HG02798 (cell line): Measurements from ENCODE around the gene CNOT2.

ENCODE experiments used
- ATAC-seq: cut with Tn5 transposase; IDR thresholded peaks from one replicate; pipeline ENCODE4 v1.9.1; 2021; ENCODE audit warnings: mild to moderate bottlenecking; ENCODE audit not compliant: unreplicated experiment, poor library complexity

The CNOT2 gene, protein sequence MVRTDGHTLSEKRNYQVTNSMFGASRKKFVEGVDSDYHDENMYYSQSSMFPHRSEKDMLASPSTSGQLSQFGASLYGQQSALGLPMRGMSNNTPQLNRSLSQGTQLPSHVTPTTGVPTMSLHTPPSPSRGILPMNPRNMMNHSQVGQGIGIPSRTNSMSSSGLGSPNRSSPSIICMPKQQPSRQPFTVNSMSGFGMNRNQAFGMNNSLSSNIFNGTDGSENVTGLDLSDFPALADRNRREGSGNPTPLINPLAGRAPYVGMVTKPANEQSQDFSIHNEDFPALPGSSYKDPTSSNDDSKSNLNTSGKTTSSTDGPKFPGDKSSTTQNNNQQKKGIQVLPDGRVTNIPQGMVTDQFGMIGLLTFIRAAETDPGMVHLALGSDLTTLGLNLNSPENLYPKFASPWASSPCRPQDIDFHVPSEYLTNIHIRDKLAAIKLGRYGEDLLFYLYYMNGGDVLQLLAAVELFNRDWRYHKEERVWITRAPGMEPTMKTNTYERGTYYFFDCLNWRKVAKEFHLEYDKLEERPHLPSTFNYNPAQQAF

DNA sequence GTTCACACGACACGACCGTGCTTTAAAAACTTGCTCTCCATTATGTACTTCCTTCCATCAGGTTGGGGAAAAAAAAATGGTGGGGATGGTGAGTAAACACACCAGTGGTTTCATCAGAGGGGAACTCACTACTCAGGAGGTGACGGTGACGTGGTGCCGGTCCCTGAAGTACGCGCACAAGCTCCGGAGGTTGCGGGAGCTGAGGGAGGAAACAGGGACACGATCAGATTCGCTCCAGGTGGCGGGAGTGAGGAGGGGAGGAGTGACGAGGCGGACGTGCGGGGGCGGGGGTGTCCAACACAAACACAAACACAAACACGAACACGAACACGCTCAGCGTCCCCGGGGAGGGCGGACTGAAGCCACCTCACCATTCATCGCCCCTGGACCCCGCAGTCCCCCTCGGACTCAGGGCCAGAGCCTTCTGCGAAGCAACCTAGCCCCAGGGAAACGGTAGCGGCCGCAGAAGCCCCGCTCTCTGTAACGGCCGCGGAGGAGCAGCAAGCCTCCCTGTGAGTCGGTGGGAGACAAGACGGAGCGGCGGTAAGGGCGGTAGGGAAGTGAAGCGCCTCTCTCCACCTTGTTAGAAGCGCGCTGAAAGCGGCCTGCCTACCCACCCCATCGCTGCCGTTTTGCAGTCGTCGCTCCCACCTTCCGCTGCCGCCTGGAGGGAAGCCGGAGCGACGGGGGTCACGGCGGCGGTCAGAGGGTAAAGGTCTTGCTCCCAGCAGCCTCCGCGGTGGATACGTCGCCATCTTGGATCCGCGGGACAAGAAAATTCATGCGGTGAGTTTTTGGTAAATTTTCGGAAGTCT is at the start of gene CNOT2:
Gene CNOT2 (plus strand): TSS at position 739 of the 815 bp plus-strand sequence. CDS start 34,794 bp downstream, outside the sequence.
- ATAC-seq: peak; percentile 81

DNA sequence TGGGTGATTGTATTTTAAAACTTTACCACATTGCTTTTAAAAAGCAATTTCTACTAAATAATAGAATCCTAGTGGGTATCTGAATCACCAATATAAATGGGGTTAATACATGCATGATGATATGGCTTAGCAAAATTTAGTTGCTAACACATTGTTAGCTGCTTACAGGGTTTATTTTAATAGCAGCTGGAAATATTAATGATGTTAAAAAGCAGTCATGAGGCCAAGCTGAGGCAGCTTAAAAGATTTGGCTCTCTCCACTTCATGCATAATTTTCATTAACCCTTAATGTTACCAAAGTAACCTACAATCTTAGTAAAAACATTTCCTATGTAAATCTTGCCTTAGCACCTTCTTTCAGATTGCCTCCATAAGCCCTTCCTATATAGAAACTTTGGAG is 49.2 kb upstream of the CNOT2 start:
- no peak for ATAC-seq

DNA sequence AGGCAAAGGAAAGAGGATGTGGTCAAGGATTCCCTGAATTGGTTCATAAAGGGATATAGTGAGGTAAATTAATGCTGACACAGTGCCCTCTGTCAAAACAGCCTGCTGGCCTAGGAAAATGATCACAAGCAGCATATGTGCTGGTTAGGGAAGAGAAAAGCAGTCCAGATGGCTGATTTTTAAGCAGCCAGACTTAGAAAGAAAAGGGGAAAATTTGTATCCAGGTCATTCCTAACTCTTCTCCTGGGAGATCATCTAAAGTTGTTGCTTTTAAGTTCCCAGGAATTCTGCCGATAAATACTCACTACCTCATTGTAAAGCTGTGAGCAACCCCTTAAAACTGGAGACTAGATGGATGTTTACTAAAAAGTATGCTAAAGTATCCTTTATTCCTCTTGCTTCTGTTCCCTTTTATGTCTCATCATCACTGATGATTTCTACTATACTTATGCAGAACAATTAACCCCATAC is 46.4 kb upstream of the CNOT2 start:
- no peak for ATAC-seq

DNA sequence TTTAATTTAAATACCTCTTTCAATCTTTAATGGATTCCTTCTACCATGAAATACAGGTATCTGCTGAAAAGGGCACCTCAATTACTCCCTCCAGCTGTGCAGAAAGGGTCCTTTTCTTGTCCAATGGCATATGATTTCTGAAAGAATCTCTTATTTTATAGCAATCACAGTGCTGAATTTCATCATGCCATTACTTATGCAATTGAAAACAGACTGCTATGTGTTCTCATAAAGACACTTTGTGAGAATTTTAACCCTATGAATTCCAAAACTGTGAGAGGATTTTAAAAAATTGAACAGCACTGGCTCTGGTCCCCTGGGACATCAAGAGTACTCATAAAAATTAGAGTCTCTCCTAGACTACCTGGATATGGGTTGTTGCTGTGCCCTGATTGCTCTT is 45.9 kb upstream of the CNOT2 start:
- ATAC-seq: no peak

DNA sequence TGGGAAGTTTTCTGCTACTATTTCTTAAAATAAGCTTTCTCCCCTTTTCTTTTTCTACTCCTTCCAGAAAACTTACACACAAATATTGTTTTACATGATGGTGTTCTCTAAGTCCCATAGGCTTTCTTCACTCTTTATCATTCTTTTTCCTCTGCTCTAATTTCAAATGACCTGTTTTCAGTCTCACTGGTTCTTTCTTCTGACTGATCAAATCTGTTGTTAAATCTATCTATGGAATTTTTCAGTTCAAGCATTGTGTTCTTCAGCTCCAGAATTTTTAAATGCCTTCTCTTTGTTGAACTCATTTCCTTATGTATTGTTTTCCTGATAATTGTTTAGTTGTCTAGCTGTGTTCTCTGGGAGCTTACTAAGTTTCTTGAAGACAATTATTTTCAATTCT is 29.5 kb upstream of the CNOT2 start:
- no peak for ATAC-seq

DNA sequence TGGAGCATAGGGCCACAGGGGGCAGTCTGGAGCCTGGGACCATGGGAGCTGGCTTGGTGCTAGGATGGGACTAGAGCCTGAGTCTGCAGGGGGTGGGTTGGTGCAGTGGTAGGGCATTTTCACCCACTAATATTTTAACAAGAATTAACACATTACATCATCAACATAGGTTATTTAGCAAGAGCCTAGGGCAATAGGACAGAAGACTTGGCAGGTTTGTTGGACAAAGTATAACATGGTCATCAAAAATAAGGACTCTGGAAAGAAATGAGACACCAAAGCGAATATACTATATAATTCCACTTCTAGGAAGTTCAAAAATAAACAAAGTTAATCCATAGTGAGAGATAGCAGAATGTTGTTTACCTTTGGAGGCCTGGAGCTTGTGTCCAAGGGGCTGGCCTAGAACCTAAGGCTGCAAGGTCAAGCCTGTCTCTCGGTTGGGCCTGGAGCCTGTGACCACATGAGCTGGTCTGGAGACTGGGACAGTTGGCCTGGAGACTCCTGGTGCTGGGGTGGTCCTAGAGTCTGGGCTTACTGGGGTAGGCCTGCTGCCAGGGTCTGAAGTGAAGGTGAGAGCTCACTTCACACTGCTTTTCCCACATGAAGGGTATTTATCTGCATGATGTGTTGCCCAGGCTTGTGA is 28.1 kb upstream of the CNOT2 start:
- no peak for ATAC-seq

DNA sequence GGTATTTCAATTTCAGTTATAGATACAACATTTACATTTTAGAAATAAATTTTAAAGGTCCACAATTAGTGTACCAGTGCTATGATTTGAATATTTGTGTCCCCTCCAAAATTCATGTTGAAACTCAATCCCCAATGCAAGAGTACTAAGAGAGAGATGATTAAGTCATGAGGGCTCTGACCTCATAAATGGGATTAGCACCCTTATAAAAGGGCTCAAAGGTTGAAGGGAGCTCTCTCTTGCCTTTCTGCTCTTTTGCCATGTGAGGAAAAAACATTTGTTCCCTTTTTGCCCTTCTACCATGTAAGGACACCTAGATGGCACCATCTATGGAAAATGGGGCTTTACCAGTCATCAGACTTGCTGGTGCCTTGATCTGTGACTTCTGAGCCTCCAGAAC is 25.8 kb upstream of the CNOT2 start:
- no peak for ATAC-seq

DNA sequence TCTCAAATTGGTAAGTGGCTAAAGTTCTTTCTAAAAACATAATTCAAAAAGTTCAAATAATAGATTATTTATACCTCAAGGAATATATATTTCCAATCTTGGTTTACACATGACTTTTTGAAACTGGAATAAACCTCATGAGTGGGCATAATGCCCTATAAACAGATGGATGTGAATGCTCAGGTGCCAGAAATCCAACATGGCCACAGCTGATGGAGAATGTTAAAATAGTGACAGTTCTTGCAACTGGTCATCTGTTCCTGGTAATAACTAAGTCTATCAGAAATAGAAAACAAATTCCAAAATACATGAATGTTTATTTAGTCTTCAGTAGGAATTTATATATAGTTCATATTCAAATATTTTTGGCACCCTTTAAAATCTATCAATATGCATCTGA is 21.6 kb upstream of the CNOT2 start:
- ATAC-seq: no peak

DNA sequence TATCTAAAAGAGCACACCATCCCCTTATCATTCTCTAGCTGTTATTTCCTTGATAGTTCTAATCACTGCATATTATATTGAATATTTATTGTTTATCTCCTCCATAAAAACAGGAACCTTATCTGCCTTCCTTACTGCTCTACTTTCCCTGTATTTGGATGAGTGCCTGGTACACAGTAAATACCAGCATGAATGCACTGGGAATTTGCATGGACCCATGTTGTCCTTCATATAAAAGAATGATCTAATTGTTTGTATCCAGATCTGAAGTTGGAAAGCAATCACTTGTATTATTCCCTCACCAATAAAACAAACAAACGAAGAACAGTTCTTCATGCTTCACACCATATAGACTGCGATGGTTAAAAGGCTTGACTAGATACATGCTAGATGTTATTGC is 15.3 kb upstream of the CNOT2 start:
- ATAC-seq: no peak

DNA sequence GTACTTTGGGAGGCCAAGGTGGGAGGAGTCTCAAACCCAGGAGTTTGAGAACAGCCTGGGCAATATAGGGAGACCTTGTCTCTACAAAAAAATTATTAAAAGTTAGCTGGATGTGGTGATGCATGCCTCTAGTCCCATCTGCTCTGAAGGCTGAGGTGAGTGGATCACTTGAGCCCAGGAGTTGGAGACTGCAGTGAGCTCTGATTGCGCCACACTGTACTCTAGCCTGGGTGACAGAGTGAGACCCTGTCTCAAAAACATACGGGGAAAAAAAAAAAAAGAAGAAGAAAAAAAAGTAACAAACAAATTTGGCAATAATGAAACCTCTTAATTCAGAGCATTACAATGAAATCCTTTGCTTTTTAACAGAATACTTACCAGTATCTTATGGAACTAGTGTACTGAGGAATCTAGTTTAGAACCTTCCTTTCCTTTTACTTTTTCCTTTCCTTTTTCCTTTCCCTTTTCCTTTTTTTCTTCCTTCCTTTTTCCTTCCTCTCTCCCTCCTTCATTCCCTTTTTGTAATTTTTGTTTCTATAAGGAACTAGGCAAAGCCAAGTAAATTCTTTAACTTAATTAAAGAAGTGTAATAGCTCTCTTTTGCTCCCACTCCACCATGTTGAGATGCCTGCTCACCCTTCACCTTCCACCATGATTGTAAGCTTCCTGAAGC is 12.2 kb upstream of the CNOT2 start:
- no peak for ATAC-seq

DNA sequence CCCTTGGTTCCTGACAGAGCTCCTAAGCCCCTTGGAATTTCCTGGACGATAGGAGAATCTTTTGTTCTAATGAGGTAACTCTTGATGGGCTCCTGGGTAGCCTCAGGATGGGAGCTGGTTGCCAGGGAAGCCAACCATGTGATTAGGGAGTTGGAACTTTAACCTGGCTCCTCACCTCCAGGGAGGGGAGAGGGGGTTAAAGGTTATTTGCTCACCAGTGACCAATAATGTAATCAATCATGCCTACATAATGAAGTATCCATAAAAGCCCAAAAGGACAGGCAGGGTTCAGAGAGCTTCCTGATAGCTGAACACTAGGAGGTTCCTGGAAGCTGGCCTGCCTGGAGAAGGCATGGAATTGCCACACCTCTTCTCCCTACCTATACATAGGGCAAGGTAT is 6.2 kb upstream of the CNOT2 start:
- ATAC-seq: no peak

DNA sequence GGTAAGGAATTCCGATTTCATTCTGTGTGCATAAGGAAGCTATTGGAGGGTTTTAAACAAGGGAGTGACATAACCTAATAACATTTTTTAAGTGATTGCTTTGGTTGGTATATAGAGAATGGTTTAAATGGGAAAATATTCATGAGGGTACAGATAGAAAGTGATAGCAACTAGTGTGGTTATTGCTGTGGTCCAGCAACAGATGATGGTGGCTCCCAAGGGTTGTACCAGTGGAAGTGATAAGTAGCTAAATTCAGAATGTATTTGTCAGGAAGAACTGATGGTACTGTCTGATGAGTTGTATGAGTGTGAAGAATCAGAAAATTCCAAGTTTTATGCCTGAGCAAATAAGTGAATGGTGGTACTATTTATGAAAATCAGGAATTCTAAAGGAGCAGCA is 2.6 kb upstream of the CNOT2 start:
- ATAC-seq: no peak

DNA sequence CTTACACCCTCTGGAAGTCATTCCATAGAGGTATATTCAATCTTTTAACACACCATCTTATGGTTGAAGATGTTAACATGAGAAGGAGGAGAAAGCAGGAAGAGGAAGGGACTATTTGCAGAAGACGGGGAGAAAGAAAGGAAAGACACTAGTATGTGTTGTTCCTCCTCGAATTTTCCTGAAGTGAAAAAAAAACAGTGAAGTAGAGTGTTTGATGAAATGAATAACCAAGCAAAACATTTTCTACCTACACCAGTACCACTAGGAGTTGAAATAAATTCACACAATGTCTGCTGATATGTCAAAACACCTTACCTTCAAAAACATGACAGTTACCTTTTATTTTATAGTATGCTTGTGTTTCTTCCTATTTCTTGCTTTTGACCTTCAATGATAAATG is 1.4 kb upstream of the CNOT2 start:
- no peak for ATAC-seq

DNA sequence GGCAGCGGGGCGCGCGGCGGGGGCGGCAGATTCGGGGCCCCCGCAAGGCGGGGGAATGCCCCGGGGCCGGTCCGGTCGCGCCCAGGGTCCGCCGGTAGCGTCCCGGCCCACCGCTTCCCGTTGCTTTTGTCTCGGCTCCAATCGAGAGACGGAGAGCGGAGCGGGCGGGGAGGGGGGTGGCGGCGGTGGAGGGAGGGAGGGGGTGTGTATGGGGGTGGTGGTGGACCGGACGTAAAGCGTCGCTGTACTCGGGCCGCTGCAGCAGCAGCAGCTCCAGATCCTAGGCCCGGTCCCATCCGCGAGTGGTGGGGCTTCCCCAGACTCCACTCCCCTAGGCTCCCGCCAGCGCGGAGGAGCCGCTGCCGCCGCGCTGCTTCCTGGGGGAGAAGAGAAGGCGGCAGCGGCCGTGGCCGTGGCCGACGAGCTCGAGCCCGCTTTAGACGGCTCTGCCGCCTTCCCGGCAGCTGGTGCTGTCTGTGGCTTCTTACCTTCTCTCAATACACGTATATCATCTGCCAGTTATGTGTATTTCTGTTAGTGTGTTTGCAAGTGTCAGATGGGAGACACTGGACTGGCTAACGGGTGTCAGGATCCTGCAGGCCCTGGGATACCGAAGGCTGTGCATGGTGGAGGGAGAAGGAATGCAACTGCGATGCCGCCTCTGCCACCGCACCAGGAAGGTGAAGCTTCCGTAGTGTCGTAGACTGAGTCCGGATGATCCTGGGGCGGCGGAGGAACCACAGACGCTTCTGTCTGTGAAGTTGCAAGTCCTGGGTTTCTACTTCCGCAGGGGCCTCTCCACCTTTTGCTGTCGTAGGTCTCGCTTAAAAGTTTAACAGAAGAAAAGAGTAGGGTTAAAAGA is 508 bp downstream of the CNOT2 start:
- ATAC-seq: peak; percentile 61

DNA sequence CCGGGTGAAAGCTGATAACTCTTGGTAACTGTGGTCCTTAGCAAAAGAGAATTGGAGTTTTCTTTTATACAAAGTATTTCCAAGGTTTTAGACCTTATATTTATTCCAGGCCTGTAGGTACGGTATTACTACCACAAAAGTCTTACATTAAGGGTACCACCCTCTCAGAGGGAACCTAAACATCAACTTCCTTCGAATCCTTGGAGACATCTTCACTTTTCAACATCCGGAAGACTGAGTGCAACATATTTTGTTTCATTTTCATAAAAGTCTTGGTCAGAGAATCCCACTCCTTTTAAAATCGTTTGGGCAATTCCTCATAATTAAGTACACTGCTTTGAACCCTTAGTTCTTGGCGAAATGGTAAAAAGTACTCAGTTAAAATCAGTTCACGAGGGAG is 1.2 kb downstream of the CNOT2 start:
- ATAC-seq: no peak

DNA sequence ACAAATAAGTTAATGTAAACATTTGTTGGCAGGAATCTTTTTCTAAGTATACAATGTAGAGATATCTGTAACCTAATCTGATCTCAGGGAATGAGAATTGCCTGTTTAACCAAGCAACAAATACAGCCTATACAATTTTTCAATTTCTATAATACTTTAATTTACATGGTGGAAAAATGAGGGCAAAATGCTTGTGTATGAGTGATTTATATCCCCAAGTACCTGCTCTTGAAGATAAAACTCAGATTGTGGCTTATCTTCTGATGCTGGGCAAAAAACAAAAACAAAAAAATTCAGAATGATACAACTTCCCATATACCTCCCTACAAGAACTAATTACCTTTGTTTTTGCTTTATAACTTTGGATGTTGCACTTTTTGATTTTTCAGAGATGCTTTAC is 2.2 kb downstream of the CNOT2 start:
- ATAC-seq: no peak

DNA sequence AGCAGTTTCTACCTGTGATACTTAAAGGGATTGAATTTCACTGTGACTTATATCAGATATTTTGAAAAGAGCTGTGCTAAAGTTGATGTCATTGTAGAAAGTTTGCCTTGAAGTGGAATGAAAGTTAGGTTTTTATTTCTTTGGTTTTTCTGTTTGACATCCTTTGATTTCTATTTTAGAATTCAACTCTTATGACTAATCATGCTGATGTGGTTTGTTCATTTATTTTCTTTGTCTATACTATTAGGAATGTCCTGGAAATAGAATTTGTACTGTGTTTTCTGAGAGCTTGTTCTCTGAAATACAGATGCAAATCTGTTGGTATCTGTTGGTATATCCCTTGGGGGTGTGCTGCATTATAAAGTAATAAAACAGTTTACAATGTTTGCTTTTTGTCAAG is 3.3 kb downstream of the CNOT2 start:
- no peak for ATAC-seq

DNA sequence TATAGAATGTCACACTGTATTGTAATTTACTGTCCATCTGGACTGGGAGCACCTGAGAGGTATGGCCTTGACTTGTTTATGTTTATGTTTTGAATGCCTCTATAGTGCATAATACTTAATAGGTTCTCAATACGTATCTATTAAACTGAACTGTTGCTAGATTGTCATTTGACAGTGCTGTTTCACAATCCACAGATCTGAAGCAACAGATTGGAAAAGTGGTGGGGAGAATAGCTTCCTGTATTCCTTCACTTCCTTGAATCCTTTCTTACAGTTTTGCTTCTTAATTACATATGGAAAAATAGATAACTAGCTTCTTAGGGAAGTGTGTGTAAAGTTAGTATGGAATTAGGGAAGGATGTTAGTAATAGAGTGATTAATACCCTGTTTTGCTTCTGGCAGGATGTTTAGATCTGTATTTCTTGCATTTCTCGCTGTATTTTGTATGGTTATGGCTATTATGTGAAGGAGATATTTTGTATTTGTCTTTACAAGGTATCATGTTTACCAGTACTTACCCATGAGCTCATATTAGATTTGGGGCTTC is 4.5 kb downstream of the CNOT2 start:
- no peak for ATAC-seq

DNA sequence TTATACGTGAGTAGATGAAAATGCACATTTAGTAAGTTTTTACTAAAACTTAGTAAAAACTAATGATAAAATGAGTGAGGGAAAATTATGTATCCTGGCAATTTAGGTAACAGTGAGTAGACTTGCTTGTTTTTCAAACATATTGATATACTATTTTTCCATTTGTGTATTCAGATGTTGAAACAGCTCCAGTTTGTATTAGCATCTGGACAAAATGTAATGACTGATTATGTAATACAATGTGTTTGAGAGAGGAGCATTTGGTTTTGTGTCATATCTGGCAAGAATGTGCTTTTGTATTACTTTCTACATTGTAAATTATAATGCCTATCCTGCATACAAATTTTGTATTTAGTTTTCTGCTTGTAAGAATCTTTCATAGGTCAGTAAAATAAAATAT is 5.6 kb downstream of the CNOT2 start:
- ATAC-seq: no peak
